AML-193 (cell line): ENCODE data around the gene ASCL5.

Source experiments
- DNase-seq, 2 experiments: peaks; one replicate each; lab custom pipeline; 2025; lab: John Stamatoyannopoulos, UW

ASCL5 gene

GRCh38 chr1:201153474-201154388, 26.7 kb upstream of the ASCL5 start:
- peak; percentile 42 to 44 for DNase-seq

GRCh38 chr1:201149400-201149799, 22.4 kb upstream of the ASCL5 start:
- peak; percentile 27 to 37 for DNase-seq

- no peak for DNase-seq
These were observed 20.5 kb upstream of the ASCL5 start for GRCh38 chr1:201147396-201148015.

GRCh38 chr1:201146626-201147390, 19.8 kb upstream of the ASCL5 start:
- no peak for DNase-seq

- no peak for DNase-seq
These were observed 18.8 kb upstream of the ASCL5 start for GRCh38 chr1:201145816-201146215.

- DNase-seq: no peak
These were observed 18.1 kb upstream of the ASCL5 start for GRCh38 chr1:201145132-201145531.

GRCh38 chr1:201144701-201145100, 17.7 kb upstream of the ASCL5 start:
- no peak for DNase-seq

GRCh38 chr1:201143726-201144635, 17.0 kb upstream of the ASCL5 start:
- DNase-seq: no peak

GRCh38 chr1:201142849-201143725, 16.1 kb upstream of the ASCL5 start:
- no peak for DNase-seq

GRCh38 chr1:201142011-201142848, 15.2 kb upstream of the ASCL5 start:
- no peak for DNase-seq

GRCh38 chr1:201141418-201141817, 14.4 kb upstream of the ASCL5 start:
- DNase-seq: no peak

- DNase-seq: no peak
These were observed 13.9 kb upstream of the ASCL5 start for GRCh38 chr1:201140941-201141260.

- DNase-seq: no peak
These were observed 13.4 kb upstream of the ASCL5 start for GRCh38 chr1:201140235-201140940.

- no peak for DNase-seq
These were observed 12.8 kb upstream of the ASCL5 start for GRCh38 chr1:201139756-201140155.

- DNase-seq: no peak
These were observed 12.3 kb upstream of the ASCL5 start for GRCh38 chr1:201139306-201139705.

- no peak for DNase-seq
These were observed 11.4 kb upstream of the ASCL5 start for GRCh38 chr1:201138311-201138840.

GRCh38 chr1:201137579-201138310, 10.8 kb upstream of the ASCL5 start:
- DNase-seq: no peak

GRCh38 chr1:201137024-201137392, 10.0 kb upstream of the ASCL5 start:
- DNase-seq: no peak
